GM12873 (cell line): ENCODE data around the gene CARD14.

Experiments used
- TF ChIP-seq, protein P1 (sequence below): IDR thresholded peaks from 2 replicates; pipeline ENCODE4 v1.5.1; 2012; ENCODE audit warnings: low read depth, mild to moderate bottlenecking, moderate library complexity, low read length, control low read depth; ENCODE audit not compliant: insufficient read depth; ENCODE audit errors: missing control alignments

The CARD14 gene

DNA sequence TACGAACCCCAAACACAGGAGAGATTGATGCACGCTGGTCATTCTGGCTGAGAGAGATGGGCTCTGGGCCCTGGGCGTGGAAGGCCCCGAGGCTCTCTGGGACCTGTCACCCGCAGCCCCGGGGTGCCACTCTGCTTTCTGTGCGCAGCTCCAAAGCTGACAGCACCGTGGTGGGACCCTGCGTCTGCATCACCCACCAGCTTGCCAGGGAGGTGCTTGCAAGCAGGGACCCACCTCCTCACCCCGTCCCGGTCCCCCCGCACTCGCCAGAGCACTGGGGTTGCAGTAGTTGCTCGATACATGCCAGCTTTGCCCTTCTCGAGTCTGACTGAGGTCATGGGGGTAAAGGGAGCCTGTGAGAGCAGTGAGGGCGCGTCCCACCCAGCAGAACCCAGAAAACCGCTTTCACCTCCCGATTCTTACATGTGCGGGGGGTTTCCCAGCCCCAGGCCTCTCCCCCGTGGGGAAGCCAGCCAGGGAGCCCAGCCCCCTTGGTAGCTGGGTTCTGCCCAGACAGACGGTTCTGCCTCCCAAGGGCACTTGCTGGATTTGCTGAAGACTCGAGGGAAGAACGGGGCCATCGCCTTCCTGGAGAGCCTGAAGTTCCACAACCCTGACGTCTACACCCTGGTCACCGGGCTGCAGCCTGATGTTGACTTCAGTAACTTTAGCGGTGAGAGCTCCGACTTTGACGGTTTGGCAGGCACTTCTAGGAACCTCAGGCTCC is 12.5 kb downstream of the CARD14 start:
- TF ChIP-seq, protein P1, sequence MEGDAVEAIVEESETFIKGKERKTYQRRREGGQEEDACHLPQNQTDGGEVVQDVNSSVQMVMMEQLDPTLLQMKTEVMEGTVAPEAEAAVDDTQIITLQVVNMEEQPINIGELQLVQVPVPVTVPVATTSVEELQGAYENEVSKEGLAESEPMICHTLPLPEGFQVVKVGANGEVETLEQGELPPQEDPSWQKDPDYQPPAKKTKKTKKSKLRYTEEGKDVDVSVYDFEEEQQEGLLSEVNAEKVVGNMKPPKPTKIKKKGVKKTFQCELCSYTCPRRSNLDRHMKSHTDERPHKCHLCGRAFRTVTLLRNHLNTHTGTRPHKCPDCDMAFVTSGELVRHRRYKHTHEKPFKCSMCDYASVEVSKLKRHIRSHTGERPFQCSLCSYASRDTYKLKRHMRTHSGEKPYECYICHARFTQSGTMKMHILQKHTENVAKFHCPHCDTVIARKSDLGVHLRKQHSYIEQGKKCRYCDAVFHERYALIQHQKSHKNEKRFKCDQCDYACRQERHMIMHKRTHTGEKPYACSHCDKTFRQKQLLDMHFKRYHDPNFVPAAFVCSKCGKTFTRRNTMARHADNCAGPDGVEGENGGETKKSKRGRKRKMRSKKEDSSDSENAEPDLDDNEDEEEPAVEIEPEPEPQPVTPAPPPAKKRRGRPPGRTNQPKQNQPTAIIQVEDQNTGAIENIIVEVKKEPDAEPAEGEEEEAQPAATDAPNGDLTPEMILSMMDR, result no peak

DNA sequence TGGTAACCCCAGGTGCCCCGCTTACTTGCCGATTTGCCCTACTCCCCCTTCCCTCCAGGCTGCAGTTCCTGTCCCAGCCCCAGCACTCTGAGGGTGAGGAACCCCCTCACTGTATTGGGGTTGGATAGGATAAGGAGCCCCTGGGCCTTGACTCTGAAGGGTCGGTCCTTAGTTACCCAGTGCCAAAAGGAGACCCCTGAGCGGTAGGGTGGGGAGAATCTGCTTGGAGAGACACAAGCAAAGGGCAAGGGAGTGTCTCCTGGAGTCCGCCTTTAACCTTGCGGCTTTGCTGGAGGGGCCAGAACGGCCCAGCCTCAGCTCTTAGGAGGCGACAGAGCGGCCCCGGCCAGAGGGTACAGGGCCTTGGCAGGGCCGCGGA is 13.0 kb downstream of the CARD14 start:
- TF ChIP-seq, protein P1, result no peak

DNA sequence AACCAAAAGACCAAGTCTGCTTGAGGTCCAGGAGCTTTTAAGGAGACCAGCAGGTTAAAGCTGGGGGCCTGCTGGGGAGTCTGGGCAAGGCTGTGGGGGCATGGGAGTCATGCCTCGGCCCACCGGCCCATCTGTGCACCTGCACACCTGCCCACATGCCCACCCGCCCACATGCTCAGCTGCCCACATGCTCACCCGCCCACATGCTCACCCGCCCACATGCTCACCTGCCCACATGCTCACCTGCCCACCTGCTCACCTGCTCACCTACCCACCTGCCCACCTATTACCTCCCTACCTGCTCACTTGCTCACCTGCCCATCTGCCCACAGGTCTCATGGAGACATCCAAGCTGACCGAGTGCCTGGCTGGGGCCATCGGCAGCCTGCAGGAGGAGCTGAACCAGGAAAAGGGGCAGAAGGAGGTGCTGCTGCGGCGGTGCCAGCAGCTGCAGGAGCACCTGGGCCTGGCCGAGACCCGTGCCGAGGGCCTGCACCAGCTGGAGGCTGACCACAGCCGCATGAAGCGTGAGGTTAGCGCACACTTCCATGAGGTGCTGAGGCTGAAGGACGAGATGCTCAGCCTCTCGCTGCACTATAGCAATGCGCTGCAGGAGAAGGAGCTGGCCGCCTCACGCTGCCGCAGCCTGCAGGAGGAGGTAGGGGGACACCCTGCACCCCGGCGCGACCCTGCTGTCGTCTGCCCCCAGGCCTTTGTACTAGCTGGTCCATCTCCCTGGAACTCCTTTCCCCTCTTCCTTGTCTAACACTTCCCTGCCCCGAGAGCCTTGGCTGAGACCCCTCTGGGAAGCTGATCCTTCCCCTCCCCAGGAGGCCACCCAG is 14.0 kb downstream of the CARD14 start:
- TF ChIP-seq, protein P1, result no peak

DNA sequence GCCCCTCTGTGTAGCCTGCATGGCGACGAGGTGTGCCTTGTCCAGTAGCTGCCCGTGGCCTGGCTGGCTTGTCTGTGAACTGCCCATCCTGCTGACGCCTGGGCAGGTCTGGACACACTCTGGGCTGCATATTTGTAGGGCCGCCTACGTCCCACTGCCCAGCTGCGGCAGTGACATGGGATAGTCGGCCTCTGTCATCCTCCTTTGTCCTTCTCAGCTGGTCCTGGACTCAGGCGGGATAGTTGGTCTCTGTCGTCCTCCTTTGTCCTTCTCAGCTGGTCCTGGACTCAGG is 14.5 kb downstream of the CARD14 start:
- TF ChIP-seq, protein P1, result no peak

DNA sequence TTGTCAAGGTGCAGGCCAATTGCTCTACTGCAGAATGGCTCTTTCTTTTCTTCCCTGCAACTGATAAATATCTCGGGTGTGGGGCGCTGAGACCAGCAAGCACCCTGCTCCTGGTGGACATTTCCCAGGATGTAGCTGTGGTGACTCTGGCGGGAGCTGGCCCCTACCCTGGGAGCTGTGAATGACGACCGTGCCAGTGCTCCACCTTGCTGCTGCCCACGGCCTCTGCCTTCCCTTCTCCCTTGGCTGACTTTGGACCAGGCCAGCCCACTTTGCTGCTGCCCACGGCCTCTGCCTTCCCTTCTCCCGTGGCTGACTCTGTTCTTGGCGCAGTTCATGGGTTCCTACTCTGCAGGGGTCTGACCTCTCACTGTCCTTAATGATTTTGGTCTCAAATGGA is 16.1 kb downstream of the CARD14 start:
- TF ChIP-seq, protein P1, result no peak

DNA sequence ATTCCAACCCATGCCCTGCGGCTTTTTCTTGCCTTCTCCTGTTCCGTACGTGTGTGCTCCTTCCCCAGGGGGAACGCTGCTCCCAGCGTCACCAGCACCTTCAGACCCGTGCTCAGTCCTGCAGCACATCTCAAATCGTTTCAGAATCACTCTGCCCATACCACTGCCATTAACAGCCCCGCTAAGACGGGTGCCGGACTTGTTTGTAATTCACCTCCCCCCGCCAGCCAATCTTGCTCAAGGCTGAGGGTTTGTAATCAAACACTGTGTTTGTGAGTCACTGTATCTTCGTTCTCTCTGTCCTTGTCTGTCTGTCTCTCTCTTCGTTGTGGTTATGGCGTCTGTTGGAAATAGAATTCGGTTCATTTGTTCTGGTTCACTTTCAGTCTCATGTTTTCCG is 17.3 kb downstream of the CARD14 start:
- TF ChIP-seq, protein P1, result no peak

DNA sequence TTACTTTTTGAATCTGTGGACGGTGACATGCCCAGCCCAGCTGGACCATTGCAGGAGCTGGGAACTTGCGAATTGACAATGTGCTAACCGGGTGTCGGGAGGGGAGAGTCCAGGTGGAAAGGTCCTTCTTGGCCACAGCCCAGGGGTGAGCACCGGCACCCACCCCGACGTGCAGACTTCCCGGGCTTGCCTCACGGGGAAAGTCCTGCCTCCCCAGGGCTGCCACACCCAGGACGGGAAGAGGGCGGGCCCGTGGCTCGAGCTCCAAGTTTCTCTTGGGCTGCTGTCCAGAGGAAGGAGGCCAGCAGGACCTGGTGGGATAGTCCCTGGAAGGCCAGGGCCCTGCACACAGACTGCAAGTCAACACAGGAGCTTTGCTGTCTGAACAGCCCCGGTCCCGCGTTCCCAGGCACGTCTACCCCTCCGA is 17.7 kb downstream of the CARD14 start:
- TF ChIP-seq, protein P1, result no peak
